ENCODE results near the gene GNAQ.
A peak's percentile ranks its signal among the peaks of the same experiment; 100 is the strongest.

The GNAQ gene

GRCh38 chr9:77975036-77975435 is 56.6 kb downstream of the GNAQ start:
- DNase-seq, result peak in 1 of 51 donors; percentile 24

GRCh38 chr9:77974434-77974833 is 57.2 kb downstream of the GNAQ start:
- DNase-seq, result no peak

GRCh38 chr9:77969083-77969482 is 62.5 kb downstream of the GNAQ start:
- DNase-seq, result no peak

- no peak for DNase-seq
Measured at GRCh38 chr9:77968506-77968905, 63.1 kb downstream of the GNAQ start.

- DNase-seq, result peak in 1 of 51 donors; percentile 11
Measured at GRCh38 chr9:77966718-77967117, 64.9 kb downstream of the GNAQ start.

GRCh38 chr9:77965445-77966123 is 66.0 kb downstream of the GNAQ start:
- no peak for DNase-seq

- DNase-seq, result no peak
Measured at GRCh38 chr9:77964258-77964657, 67.4 kb downstream of the GNAQ start.

GRCh38 chr9:77961541-77961940 is 70.1 kb downstream of the GNAQ start:
- no peak for DNase-seq

- no peak for DNase-seq
Measured at GRCh38 chr9:77960356-77961153, 71.1 kb downstream of the GNAQ start.

- DNase-seq, result no peak
Measured at GRCh38 chr9:77959803-77960202, 71.8 kb downstream of the GNAQ start.

- no peak for DNase-seq
Measured at GRCh38 chr9:77957652-77958051, 74.0 kb downstream of the GNAQ start.

- no peak for DNase-seq
Measured at GRCh38 chr9:77956555-77956954, 75.1 kb downstream of the GNAQ start.

- no peak for DNase-seq
Measured at GRCh38 chr9:77954666-77955015, 77.0 kb downstream of the GNAQ start.

GRCh38 chr9:77954013-77954665 is 77.5 kb downstream of the GNAQ start:
- DNase-seq, result no peak

- no peak for DNase-seq
Measured at GRCh38 chr9:77953590-77953989, 78.0 kb downstream of the GNAQ start.

- no peak for DNase-seq
Measured at GRCh38 chr9:77952635-77953328, 78.8 kb downstream of the GNAQ start.

- DNase-seq, result no peak
Measured at GRCh38 chr9:77951369-77951768, 80.2 kb downstream of the GNAQ start.

GRCh38 chr9:77949751-77950436 is 81.7 kb downstream of the GNAQ start:
- no peak for DNase-seq

GRCh38 chr9:77947651-77948050 is 84.0 kb downstream of the GNAQ start:
- no peak for DNase-seq

- DNase-seq, result peak in 14 of 51 donors; percentile 4 to 49 (median 18)
Measured at GRCh38 chr9:77946969-77947620, 84.5 kb downstream of the GNAQ start.

- DNase-seq, result no peak
Measured at GRCh38 chr9:77946296-77946695, 85.3 kb downstream of the GNAQ start.

All from hypothalamus (tissue), 51 donors.